SK-N-MC (cell line): ENCODE data around the gene ELMO1.

Experiments
- EZH2 ChIP-seq: fragments of 200-600 bp; sonication (generic); IDR thresholded peaks from one replicate; pipeline ENCODE4 v1.6.1; 2017; ENCODE audit warnings: antibody characterized with exemption
- POLR2AphosphoS5 ChIP-seq: IDR thresholded peaks from 2 replicates; pipeline ENCODE4 v1.6.1; 2012; ENCODE audit warnings: mild to moderate bottlenecking, low read depth, low read length, borderline replicate concordance

GRCh38 chr7:37174460-37174859 is 274.2 kb downstream of the ELMO1 start:
- TF ChIP-seq EZH2, result no peak
- no peak for TF ChIP-seq POLR2AphosphoS5
